ENCODE measurements around the gene AFAP1L2. TPM values are rescaled to one million over a fixed set of nuclear protein-coding genes. Genes with fewer than 3 reads are reported as not detected.

The AFAP1L2 gene
- total and polyA plus RNA-seq, 9 of the 15 experiments (the other 6 are each of a cell fraction or from before 2014, with no cell fraction given): 0.07 TPM; not detected in 8

- no peak for TF ChIP-seq CUX1 (CRISPR knock-in tag; IDR thresholded peaks at IDR 0.05)
- no peak for TF ChIP-seq MYBL2 (IDR thresholded peaks at IDR 0.05; ENCODE audit: low read depth)
- no peak for TF ChIP-seq MYBL2 (CRISPR knock-in tag; IDR thresholded peaks at IDR 0.05; ENCODE audit: borderline replicate concordance)
- TF ChIP-seq PRPF4 (IDR thresholded peaks at IDR 0.05; ENCODE audit: insufficient read depth, low read depth, low read length, poor library complexity, severe bottlenecking): no peak
- TF ChIP-seq WHSC1 (IDR thresholded peaks at IDR 0.05; ENCODE audit: low read length): no peak
- TF ChIP-seq FIP1L1 (IDR thresholded peaks at IDR 0.05; ENCODE audit: low read depth, low read length, poor library complexity, severe bottlenecking): no peak
- TF ChIP-seq IFI16 (CRISPR knock-in tag; IDR thresholded peaks at IDR 0.05): no peak
- no peak for TF ChIP-seq CHD4 (IDR thresholded peaks at IDR 0.05; ENCODE audit: insufficient read depth, insufficient replicate concordance, low read depth, low read length, poor library complexity, severe bottlenecking)
- TF ChIP-seq TAF9B (IDR thresholded peaks at IDR 0.05; ENCODE audit: partially characterized antibody): no peak
Observed at GRCh38 chr10:114290038-114290437, 114.3 kb downstream of the AFAP1L2 start (continued).

All from K562 (cell line).